Transverse colon (tissue), 4 donors: ENCODE data around the gene HLA-DRB1.

ENCODE experiments used
- POLR2A ChIP-seq: fragments of 450-650 bp; IDR thresholded peaks from one replicate; pipeline ENCODE4 v1.6.1; 2016; ENCODE audit warnings: antibody characterized with exemption, mild to moderate bottlenecking, moderate library complexity
- POLR2AphosphoS5 ChIP-seq, 3 donors: sonication (generic); formaldehyde crosslinking; IDR thresholded peaks; one replicate each; pipeline ENCODE4 v1.6.1; 2016; ENCODE audit warnings: antibody characterized with exemption in 3 of 3
- TF ChIP-seq, protein P1 (sequence below), 5 experiments: fragments of 200-600 bp in 3 of 5; fragments of 450-650 bp in 2 of 5; sonication (generic) in 3 of 5; IDR thresholded peaks; 1 replicate in 2 of 5; 2 replicates in 3 of 5; pipeline ENCODE4 v1.5.1; 2016 to 2017; ENCODE audit warnings: antibody characterized with exemption in 5 of 5, inconsistent platforms in 3 of 5, mild to moderate bottlenecking in 2 of 5, moderate library complexity in 1 of 5

DNA sequence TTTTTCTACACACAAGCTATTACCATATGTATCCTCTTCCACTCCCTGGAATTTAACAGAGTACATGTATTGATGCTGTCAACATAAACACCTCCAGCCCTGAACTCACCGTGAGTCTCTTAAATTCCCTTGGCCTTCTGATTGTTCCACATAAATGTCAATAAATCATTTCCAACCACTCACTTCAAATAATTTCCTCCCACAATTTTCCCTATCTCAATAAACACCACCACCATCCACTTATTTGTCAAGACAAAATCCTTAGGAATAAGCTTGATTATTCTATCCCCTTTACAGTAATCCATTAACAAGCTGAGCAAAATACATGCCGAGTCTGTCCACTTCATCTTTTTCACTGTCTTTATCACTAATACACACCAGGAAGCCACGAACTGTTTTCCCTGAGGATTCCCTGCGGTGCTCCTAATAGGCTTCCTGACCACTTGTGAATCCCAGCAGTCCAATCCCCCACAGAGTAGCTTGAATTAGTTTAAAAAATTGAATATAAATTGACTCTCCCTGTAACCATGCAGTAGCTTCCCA lies 19.2 kb downstream of the HLA-DRB1 start:
- TF ChIP-seq POLR2A, result no peak
- TF ChIP-seq POLR2AphosphoS5 (IDR thresholded peaks at IDR 0.05), result no peak
- TF ChIP-seq, protein P1, sequence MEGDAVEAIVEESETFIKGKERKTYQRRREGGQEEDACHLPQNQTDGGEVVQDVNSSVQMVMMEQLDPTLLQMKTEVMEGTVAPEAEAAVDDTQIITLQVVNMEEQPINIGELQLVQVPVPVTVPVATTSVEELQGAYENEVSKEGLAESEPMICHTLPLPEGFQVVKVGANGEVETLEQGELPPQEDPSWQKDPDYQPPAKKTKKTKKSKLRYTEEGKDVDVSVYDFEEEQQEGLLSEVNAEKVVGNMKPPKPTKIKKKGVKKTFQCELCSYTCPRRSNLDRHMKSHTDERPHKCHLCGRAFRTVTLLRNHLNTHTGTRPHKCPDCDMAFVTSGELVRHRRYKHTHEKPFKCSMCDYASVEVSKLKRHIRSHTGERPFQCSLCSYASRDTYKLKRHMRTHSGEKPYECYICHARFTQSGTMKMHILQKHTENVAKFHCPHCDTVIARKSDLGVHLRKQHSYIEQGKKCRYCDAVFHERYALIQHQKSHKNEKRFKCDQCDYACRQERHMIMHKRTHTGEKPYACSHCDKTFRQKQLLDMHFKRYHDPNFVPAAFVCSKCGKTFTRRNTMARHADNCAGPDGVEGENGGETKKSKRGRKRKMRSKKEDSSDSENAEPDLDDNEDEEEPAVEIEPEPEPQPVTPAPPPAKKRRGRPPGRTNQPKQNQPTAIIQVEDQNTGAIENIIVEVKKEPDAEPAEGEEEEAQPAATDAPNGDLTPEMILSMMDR (IDR thresholded peaks at IDR 0.05), result no peak
